Subcutaneous adipose tissue (tissue), 4 donors: Measurements from ENCODE around the gene TMEM126A. TPM values are rescaled to one million over a fixed set of nuclear protein-coding genes. Genes with fewer than 3 reads are reported as not detected.

Source experiments
- total RNA-seq, 4 donors: library from RNA; depleted of rRNA; stranded (reverse); fragments of >200 nt; gene quantifications; one replicate each; pipeline ENCODE4 v1.1.0, GENCODE V29; 2016
- TF ChIP-seq, protein P1 (sequence below): fragments of 450-650 bp; IDR thresholded peaks from one replicate; pipeline ENCODE4 v1.5.1; 2016; ENCODE audit warnings: low read depth, mild to moderate bottlenecking, control low read depth, antibody characterized with exemption, moderate library complexity

The TMEM126A gene
- total RNA-seq, 4 donors from 2014 or later = 18.9 to 71.9 (median 32.2) TPM

DNA sequence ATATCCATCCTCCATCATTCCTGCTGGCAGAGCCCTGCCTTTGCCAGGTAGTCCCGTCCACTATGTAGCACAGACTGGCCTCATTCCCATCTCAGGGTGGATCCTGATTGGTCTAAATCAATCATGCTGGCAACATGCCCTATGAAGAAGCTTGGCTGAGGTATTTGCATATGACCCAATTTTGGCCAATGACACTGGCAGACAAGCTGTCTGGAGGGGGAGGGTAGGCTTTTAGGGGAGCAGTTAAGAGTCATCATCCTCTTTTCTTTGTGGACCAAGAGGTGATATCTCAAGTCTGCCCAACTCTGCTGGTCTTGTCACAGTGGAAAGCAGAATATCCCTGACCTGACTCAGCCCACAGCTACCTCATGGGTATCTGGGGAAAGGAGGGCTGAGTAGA, 33.1 kb downstream of the TMEM126A start:
- TF ChIP-seq, protein P1, sequence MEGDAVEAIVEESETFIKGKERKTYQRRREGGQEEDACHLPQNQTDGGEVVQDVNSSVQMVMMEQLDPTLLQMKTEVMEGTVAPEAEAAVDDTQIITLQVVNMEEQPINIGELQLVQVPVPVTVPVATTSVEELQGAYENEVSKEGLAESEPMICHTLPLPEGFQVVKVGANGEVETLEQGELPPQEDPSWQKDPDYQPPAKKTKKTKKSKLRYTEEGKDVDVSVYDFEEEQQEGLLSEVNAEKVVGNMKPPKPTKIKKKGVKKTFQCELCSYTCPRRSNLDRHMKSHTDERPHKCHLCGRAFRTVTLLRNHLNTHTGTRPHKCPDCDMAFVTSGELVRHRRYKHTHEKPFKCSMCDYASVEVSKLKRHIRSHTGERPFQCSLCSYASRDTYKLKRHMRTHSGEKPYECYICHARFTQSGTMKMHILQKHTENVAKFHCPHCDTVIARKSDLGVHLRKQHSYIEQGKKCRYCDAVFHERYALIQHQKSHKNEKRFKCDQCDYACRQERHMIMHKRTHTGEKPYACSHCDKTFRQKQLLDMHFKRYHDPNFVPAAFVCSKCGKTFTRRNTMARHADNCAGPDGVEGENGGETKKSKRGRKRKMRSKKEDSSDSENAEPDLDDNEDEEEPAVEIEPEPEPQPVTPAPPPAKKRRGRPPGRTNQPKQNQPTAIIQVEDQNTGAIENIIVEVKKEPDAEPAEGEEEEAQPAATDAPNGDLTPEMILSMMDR = no peak

DNA sequence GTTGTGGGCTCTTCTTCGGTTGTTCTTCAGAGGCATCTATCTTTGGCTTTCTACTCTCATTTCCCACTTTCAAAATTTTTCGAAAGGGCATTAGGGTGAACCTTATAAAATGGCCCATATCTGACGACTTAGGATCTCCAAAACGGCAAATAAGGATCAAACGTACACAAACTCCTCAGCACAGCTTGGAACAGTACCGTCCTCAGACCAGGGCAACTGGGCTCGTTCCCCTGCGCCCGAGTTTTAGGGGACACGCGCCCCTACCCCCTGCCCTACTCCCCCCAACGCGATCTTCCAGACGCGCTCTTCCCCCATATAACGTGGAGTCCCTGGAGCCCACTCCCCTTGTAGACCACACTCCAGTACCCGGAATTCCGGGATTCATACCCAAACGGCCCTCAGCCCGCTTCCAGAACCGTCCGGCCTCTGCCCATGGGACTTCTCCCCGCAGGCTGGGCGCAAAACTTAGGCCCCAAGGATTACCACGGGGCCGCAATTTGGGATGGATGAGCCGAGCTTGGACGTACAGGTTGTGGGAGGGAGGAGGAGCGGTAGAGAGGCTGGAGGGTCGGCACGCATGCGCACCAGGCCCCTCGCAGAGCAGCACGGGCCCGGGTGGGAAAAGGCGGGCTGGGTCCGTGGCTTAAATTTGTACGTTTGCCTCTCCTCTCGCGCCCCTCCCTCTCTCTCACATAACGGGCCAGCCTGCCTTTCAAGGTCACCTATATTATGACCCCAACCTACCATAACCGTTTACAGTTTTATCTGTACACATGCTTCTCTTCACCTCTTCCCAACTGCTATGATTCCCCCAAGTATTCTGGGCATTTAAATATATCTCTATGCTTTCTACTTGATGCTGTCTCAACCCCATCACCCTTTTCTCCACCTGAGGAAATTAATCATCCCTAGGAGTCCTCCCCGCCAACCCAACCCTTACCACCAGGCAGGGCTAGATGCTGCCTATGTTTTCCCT, 34.9 kb downstream of the TMEM126A start:
- TF ChIP-seq, protein P1 = no peak

DNA sequence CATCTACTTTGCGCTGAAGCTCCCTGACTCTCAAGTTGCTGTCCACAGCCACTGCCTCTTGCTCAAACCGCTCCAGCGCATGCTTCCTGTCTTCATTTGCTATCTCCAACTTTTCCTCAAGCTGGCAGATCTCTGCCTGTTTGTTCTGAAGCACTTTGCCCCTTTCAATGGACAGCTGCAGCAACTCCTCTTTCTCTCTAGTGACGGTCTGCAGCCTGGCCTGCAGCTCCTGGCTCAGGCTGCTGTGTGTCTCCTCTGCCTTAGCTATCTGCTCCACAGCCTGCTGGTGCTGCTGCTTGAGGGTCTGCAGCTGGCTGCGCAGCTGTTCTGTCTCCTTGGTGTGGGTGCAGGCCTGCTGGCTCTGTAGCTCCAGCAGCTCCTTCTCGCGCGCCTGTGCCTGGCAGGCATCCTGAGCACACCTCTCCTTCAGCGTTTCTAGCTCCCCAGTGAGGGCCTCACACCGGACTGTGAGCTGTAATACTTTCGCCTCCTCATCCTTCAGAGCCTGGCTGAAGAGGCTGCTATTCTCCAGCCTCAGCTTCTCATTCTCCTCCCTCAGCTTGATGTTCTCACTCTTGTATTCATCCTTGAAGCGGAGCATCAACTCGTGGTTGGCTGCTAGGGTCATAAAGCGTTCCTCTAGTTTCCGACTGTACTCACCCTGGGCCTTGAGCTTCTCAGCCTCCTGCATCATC, 37.5 kb downstream of the TMEM126A start:
- TF ChIP-seq, protein P1 = no peak

DNA sequence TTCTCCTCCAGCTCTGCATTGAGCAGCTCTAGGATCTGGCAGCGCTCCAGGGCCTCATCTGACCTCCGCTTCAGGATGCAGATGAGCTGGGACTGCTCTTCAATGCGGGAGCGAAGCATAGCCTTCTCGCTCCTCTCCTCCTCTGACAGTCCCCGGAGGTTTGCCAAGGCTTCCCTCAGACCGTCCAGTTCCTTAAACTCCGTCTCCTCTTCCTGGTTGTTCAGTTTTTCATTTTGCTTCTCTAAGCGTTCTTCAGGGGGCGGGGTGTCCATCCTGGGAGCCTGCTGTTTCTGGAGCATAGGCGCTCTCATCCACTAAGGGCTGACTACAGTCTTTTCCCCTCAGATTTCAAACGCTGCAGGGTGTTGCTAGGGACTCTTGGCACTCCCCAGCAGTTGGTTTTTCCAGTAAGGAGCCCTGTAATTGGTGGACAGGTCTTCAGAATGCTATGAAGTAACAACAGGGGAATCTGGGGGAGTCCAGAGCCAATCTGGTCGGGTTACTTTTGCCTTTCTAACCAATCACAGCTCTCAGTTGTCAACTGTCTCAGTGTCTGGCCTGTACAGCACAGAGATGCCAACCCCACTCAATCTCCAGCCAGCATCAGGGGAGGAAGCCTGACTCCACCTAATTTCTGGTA, 38.2 kb downstream of the TMEM126A start, which contains the start of gene CCDC89:
CCDC89 (minus strand) TSS at position 376 of the 640 bp plus-strand sequence; CDS start at position 311, 65 bp downstream.
- TF ChIP-seq, protein P1 = no peak

DNA sequence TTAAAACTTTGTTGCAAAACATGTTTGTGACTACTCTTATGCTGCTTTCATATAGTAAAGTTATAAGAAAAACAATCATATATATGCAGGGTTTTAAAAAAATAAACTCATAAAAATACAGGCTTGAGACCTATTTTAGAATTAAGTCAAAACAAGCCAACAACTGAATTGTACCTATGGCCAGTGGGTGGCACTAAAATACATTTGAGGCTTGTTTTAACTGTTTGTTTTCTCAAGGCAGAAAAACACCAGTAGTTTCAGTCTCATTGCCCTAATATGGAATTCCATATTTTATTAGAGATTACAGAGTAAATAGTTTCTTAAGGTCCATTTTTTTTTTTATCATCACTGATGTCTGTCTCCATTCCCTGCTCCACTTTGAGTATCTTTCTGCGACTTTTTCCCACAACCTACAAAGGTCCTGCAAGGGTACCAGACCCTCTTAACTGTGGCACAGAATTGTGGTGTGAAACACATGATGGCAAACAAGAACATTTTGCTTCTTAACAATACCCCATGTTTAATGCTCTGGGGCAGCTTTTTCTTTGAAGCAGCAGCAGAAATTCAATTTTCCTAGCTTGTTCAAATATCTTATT, 46.7 kb downstream of the TMEM126A start:
- TF ChIP-seq, protein P1 = no peak

DNA sequence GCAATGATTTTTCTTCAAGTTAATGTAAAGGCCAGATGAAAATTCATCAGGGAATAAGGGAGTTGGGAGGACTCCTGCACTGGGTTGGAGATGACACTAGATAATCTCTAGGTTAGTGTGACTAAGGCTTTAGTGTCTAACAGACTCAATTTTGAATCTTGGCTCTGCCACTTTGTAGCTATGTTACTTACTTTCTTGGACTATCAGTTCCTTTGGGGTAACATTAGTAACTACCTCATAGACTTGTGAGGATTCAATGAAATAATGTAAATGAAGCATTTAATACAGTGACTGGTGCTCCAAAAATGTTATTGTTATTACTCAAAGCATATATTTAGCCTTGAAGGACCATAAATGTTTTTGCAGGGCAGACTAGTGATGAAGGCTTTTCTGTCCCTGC, 47.8 kb downstream of the TMEM126A start:
- TF ChIP-seq, protein P1 = no peak
